GM18873 (cell line): Measurements from ENCODE around the gene SSTR5.

Source experiments
- ATAC-seq: cut with Tn5 transposase; IDR thresholded peaks from one replicate; pipeline ENCODE4 v1.9.1; 2021; ENCODE audit warnings: mild to moderate bottlenecking, moderate library complexity, moderate number of reproducible peaks; ENCODE audit not compliant: unreplicated experiment, low FRiP score

The SSTR5 gene

DNA sequence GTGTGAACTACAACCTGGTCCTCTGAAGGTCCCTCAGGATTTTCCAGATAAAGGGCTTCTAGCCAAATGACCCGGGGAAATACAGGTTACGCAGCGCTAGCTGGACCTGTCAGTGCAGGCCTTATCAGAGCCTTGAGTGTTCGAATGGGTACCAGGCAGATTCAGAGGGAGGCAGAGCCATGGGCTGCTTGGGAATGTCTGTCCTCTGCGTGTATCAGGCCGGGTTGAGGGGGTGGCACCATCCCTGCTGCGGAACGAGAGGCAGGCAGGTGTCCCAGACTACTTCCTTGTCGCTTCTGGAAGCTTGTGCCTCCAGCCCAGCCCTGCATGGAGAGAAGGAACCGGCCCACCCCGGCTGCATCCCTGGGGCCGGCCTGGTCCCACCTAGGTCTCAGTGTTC, 33.6 kb upstream of the SSTR5 start:
- ATAC-seq = no peak

DNA sequence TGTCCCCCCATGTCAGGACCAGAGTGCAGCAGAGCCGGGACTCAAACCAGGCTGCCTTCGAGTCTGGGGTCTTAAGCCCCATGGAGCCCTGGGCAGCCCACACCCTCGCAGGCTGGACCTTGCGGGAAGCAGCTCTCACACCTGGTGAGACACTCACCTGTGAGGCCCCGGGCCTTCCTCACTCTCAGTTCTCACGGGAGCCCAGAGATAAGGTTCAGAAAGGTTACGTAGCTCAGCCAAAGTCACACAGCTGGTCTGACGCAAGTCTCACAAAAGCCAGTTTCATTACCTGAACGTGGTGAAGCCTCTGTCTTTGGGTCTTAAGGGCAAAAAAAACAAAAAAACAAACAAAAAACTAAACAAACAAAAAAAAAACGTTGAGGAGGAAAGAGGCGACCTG, 32.8 kb upstream of the SSTR5 start:
- ATAC-seq = no peak

DNA sequence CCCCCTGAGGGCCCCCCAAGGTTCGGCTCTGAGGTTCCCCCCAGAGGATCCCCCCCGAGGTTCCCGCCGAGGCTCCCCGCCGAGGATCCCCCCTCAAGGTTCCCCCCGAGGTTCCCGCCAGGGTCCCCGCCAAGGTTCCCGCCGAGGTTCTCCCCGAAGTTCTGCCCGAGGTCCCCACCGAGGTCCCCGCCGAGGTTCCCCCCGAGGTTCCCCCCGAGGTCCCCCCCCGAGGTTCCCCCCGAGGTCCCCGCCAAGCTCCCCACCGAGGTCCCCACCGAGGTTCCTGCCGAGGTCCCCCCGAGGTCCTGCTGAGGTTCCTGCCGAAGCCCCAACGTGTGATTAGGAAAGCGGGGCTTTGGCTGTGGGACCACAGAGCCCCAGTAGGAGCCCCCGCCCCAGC, 32.2 kb upstream of the SSTR5 start:
- no peak for ATAC-seq

DNA sequence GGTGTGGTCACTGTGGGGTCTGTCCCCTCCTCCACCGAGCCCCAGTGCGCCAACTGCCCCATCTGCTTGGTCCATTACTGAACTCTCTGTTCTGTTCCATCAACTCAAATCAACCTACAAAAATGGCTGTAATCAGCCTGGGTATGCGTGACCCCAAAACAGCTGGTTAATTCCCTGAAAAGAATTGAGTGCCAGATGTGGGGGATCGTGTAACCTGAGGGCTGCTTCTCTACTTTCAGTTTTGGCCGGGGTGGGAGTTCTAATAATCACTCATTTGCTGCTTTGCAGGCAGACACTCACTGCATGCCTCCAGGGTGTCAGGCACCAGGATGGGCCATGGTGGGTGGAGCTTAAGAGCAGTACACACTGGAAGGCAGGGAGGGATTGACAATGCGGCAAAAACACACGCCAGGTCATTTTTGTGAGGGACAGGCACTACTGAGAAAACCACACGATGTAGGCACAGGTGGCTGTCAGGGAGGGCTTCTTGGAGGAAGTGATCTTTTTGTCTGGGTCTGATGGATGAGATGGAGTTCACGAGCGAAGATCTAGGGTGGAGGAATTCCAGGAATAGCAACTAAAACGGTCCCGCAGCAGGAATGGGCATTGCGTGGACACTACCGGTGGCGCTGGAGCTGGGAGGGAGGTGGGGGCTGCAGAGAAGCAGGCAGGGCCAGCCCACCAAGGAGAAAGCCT, 30.4 kb upstream of the SSTR5 start:
- ATAC-seq = no peak

DNA sequence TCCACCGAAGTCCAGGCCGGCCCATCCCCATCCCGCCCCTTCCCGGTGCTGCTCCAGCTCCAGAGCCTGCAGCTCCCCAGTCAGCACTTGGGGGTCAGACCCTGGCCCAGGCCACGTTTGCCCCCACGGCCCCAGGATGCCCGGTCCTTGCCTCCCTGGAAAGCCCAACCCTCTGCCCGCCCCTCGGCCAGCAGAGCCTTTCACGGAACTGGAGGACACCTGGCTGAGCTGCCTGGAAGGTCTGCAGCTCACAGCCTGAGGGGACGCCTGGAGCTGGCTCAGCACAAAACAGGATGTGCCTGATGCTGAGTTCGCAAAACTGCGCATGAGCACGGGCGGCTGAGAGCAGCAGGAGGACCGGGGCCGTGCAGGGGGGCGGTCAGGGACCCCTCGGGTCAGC, 29.7 kb upstream of the SSTR5 start:
- no peak for ATAC-seq

DNA sequence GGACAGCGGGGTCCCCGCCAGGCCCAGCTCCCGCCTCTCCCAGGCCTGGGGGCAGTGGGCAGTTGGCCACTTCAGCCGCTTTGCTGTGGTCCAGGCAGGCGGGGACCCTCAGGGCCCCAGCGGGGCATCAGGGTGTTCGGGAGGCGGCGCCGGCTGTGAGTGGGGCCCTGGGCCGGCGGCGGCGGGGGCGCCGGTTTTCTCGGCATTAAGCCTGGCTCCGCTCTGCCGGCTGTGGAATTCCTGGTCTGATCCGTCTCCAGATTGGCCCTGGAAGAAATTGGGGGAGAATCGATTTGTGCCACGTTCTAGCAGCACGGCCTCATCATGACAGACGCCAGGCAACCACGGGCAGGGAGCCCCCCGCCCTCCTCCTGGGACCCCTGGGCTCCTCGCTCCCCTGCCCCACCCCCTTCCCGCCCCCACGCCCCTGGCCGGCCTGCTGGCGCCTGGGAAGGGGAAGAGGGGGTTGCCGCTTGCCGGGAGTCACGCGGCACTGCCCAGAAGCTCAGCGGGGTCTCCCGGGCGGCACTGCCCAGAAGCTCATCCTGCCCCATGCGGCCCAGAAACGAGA, 28.6 kb upstream of the SSTR5 start:
- no peak for ATAC-seq

DNA sequence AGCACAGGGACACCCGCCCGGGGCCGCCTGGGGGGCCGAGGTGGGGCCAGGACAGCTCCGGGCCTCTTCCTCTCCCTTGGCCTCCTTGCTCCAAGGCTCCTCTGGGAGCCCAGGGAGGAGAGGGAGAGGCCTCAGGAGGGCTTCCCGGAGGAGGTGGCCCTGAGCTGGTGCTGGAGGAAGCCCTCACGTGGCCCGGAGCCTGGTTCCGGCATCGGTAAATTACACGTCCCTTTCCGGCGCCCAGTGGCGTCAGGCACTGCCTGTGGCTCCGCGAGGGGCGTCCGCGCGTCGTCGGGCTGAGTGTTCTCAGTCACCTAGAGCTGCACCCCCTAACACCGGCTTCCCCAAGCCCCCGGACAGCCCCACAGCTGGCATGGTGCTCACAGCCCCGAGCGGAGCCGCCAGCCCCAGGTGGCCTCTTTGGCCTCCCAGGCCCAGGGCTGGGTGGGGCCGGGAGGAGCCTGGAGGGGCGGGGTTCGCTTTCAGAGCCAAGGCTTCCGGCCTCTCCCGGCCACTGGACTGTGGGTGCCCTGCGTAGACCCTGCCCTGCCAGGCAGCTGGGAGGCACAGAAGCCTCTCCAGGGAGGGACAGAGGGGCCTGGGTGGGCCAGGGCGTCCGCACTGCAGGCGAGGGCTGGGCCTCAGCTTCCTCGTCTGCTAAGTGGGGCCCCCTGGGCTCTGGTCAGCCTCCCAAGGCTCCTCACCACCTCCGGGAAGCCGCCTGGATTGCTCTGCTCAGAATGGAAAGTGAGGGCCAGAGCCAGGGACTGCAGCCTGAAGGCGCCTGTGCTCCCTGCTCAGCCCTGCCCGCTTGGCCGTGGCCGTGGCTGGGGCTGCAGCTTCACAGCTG, 27.9 kb upstream of the SSTR5 start:
- no peak for ATAC-seq

DNA sequence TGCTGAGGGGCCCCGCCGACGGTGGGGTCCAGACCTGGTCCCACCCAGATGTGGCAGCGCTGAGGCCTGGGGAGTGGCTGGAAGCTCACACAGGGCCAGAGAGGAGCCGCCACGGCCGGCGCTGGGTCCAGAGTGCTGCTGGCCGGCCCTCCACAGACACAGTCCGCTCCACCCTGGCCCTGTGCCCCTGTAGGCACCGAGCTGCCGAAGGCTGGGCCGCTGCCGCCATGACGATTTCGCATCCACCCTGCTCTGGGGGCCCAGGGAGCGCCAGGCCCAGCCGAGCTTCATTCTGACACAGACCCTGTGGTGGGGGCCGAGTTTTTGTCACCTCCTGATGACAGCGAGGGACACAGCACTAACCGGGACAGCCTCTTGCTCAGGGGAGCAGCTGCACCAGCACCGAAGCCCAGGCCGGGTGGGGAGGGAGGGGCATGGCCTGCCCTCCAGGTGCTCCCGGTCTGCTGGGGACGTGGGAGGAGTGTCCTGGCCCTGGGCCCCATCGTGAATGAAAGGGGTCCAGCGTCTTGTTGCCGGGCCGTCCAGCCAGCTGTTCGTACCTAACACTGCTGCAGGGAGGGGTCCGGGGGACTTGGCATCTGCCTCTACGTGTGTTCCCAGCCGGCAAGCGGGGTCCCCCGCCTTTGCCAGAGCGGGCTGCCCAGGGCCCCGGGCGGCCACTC, 27.1 kb upstream of the SSTR5 start:
- no peak for ATAC-seq

DNA sequence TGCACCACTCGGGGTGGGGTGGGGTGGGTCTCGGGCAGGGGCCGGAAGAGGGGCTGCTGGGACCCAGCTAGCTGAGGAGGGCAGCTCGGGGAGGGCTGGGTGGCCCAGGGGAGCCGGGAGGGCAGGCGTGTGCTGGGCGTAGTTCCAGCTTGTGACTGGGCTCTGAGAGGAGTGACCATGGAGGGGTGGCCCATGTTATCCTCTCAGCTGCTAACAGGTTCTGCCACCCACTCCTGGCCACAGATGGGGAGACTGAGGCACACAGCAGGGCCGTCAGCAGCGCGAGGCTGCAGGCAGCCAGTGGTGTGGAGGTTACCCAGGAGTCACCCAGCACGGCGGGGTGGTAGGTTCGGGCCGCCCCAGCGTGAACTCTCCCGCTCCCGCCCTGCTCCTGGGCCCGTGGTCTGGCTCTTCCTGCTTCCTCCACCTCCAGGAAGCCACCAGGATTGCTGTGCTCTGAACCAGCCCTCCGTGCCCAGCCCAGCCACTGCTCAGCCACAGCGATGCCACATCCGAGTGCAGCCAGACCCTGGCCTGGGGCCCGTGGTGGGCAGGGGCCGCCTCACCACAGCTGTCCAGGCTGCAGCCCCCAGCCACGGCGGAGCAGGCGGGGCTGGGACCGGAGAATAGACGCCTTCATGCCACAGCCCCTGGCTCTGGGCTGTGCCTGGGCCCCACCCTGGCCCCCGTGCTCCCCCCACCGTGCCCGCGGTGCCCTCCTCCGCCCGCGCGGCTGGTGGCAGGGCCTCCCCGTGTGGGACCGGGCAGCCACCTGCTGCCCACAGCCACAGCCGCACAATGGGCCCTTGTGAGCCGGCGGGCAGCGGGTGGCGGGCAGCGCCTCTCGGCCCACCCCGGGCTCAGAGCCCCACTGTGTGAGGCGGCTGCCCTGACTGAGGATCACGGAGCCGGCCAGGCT, 26.3 kb upstream of the SSTR5 start:
- ATAC-seq = no peak

DNA sequence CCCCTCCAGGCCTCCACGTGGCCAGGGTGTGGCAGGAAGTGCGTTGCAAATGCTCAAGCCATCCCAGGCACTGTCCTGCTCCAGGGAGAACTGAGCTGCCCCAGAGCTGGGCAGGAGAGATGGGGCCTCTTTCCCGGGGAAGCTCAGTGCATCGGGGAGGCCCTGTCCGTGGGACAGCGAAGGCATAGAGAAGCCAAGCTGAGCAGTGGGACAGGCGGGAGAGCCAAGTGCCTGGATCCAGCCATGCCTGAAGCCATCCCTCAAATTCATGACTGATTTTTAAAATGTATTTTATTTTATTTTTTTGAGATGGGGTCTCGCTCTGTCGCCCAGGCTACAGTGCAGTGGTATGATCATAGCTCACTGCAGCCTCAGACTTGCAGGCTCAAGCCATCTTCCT, 25.4 kb upstream of the SSTR5 start:
- ATAC-seq = no peak

DNA sequence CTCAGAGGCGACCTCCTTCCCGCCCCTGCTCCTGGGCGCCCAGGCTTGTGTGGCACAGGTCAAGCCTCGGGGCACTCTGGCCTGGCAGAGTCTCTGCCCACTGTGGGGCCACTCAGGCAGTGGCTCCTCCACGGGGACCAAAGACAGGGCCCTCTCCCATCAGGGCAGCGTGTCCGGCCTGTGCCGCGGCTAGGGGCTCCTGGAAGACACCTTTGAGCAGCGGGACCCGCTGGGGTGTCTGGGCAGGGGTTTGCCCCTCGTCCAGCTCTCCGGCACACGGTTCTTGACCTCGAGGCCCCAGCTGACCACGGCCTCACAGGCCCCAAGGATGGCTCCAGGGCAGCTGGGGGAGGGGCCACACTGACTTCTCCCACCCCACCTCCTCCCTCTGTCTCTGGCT, 24.7 kb upstream of the SSTR5 start:
- no peak for ATAC-seq

DNA sequence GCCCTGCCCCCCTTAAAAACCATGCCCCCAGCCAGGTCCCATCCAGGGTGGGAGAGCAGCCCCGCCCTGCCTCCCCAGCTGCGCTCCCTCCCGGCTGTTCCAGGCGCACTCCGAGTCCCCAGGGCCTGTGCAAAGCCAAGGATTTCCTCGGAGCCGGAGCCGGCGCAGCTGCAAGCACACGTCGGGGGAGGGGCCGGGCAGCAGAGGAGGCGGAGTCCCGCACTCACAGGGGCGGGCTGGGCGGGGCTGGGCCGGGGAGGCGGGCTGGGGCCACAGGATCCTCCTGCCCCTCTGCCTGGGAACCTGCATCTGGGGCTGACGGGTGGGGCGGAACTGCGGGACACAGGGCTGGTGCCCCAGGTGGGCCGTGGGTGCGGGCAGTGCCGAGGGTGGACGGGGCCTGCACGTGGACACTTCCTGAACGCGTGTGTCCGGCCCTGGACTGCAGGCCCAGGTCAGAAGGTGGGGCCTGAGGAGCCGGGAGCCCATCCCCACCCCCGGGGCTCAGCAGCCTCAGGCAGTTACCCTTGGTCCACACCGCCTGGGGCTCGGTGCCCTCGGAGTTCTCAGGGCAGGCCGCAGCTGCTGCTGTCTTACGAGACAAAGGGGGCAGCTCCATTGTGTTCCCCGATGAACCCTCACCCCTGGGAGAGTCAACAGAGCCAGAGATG, 24.0 kb upstream of the SSTR5 start:
- no peak for ATAC-seq

DNA sequence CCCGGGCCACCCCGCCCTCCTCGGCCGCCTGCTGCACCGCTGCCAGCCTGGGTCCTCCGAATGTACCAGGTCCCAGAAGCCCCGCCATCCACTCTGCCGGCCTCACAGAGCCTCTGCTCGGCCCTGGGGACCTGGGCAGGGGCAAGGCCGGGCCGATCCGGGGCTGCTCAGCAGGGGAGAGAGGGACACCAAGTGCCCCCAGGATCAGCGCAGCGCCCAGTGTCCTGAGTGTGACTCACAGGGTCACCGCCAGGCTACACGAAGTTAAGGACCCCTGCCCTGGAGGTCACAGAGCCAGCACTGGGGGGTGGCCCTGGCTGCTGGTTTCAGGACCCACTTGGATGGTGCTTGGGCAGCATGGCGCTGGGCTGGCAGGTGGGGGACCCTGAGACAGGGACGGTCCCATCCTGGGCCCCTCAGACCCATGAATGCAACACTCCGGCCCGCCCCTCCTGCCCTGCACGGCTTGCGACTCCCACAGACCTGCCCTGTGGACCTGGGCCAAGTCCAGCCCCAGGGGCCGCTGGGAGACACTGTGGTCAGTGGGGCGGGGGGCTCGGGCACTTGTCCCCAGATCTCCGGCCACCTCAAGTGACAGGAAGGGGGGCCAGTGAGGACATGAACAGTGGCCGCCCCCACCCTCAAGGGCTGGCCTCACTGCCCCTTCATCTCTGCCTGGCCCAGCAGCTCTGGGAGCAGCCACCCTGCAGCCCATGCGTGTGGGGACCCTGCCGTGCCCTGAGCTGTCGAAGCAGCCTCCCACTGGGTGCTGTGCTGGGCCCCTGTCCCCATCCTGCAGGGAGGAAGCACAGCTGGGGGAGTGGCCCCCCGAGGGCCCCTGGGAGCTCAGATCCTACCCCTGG, 23.2 kb upstream of the SSTR5 start:
- ATAC-seq = no peak

DNA sequence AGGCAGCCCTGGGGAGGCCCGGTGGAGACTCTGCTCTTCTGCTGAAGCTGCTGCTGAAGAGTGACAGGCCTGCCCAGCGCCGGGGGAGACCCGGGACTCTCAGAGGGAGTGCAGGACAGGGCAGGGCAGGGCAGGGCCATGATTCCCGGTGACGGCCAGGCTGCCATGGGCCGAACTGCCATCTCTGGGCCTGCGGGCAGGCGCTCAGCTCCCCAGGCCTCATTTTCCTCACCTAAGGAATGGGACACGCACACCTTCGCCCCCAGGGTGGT, 22.6 kb upstream of the SSTR5 start:
- ATAC-seq = no peak

DNA sequence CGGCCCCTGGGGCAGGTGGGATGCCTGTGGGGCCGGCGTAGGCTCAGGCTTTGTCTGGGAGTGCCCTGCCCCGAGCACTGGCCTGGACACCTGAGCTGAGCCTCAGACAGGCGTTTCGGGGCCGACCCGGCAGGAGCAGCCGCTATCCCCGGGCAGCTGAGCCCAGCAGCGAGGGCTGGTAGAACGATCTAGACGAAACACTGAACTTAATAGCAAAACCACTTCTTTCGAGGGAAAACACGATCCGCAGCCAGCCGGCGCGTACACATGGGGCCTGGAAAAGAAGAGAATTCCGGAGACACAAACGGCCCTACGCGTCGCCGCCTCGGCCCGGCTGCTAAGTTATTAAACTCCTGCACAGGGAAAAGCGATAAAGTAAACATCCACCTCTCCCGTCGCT, 22.0 kb upstream of the SSTR5 start:
- no peak for ATAC-seq

DNA sequence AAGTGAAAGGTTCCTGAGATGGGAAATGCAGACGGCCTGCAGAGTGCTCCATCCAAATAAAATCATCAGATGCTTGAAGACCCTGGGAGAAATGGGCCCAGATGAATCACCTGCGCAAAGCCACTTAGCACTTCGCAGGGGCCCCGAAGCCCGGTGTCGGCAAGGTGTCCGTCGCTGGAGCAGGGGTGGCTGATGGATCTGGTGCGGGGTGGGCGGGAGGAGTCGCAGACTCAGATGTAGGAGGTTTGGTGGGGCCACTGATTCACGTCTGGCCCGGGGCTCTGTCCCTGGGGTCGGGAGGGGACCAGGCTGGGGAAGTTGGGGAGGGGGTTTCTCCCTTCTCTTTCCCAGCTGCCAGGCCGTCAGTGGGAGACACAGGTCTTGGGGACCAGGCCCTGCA, 21.6 kb upstream of the SSTR5 start:
- ATAC-seq = no peak

DNA sequence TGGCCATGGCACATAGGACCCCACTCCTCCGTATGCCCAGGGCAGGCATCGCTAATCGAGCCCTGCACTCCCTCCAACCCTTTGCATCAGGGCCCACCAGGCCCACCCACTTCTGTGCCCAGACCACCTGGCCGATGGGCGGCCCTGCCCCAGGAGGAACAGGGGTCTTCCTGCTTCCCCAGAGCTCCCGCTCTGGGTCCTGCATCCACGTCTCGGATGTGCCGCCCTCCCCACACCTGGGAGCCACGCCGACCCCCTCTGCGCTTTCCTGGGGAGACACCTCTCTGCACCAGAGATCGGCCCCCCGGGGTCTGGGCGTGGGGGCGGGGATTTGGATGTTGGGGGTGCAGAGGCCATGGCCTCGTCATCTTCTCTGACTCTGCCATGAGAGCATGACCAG, 21.1 kb upstream of the SSTR5 start:
- ATAC-seq = no peak

DNA sequence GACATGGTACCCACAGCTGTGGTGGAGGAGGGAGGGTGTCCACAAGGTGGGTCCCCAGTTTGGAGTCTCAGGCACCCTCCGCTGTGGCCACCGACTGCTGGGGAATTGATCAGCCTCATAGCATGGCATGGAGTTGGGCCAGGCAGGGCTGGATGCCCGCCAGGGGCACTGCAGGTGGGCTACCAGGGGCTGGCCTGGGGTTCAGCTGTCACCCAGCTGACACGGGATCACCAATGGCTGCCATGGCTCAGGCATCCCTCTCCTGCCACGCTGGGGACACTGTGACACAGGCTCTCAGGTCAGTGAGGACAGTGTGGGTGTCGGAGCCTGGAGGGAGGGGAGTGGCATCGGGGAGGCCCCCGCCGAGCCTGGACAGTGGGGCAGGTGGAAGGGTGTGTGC, 19.8 kb upstream of the SSTR5 start:
- no peak for ATAC-seq

DNA sequence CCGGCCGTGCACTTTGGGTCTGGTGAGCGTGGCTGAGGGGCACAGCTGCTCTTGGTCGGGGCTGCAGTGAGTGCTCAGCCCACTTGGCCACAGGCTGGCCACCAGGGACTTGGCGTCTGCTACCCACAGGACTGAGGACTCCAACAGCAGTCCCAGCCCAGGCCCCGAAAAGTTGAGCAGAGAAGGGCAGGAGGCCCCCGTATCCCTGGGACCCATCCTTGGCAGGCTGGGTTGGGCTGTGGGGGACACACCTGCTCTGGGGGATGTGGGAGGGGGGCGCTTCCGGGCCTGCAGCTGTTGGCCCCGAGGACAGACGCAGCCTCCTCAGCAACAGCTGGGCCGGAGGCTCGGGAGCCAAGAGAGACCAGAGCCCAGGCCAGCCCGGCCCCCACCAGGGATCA, 19.4 kb upstream of the SSTR5 start:
- no peak for ATAC-seq
